ENCODE measurements around the gene ABCF2. TPM values are rescaled to one million over a fixed set of nuclear protein-coding genes. Genes with fewer than 3 reads are reported as not detected.

The ABCF2 gene
- total and polyA plus RNA-seq, 10 donors, result 9.2 to 30.0 (median 27.0) TPM

DNA sequence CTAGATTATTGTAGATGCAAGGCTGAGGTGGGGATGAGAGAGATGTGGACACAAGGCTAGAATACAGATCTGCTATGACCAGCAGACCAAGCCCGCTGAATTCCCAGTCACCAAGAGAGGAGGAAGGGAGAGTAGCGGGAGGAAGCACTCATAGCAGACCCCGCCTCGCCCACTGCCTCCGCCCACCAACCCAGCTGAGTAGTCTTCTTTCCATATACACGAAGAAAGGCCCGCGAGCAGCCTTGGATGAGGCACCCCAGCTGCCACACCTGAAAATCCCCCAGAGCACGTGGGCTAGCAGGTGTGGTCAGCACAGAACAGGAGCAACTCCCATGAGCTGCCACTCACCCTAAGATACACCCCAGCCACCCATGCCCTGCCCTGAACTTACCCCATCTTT, 8.8 kb downstream of the ABCF2 start:
- 89 to 95% (median 92%) methylated on average over 9 of the region's 9 CpGs for WGBS, 5 donors
- Histone ChIP-seq H3K27ac (no peak overlapping the region), H3K4me1 (no peaks in the 10 kb centered on the region), H3K9me3 (no peaks in the 10 kb centered on the region), H3K4me3 (no peak overlapping the region), H3K36me3 (peaks cover 10 to 100% (median 97%) of the 10 kb centered on the region in 6 donors), H3K27me3 (replicated peaks in 1 of 7) (no peaks in the 10 kb centered on the region)
- DNase-seq, result peak; percentile 36
- no peak for TF ChIP-seq POLR2A (IDR thresholded peaks at IDR 0.05)
- TF ChIP-seq, protein P1, sequence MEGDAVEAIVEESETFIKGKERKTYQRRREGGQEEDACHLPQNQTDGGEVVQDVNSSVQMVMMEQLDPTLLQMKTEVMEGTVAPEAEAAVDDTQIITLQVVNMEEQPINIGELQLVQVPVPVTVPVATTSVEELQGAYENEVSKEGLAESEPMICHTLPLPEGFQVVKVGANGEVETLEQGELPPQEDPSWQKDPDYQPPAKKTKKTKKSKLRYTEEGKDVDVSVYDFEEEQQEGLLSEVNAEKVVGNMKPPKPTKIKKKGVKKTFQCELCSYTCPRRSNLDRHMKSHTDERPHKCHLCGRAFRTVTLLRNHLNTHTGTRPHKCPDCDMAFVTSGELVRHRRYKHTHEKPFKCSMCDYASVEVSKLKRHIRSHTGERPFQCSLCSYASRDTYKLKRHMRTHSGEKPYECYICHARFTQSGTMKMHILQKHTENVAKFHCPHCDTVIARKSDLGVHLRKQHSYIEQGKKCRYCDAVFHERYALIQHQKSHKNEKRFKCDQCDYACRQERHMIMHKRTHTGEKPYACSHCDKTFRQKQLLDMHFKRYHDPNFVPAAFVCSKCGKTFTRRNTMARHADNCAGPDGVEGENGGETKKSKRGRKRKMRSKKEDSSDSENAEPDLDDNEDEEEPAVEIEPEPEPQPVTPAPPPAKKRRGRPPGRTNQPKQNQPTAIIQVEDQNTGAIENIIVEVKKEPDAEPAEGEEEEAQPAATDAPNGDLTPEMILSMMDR (IDR thresholded peaks at IDR 0.05 in 8 of 11, conservative IDR thresholded peaks at IDR 0.05 in 3 of 11), result no peak
- TF ChIP-seq POLR2AphosphoS5 (IDR thresholded peaks at IDR 0.05), result no peak
- intact Hi-C loops (cut with DNase I; ENCODE audit: low total_unique reads), result no loop called here

DNA sequence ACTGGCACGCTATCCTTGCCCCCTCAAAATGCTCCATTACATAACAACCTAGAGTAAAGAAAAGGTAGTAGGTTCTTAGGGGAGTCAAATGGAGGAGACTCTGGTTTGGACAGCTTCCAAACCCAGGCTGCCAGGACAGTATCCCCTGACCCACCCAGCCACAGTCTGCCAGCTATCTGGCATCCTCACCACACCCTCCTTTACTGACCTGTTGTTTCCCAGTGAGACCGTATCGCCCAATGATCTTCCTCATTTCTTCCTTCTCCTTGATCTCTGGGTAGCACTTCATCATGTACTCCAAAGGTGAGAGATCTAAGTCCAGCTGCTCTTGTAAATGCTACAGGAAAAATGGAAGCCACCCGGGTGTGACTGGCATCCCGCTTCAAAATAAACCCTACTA, 11.6 kb downstream of the ABCF2 start:
- no peaks in the 10 kb centered on the region for H3K4me1 ChIP-seq
- peaks cover 10 to 88% (median 80%) of the 10 kb centered on the region in 6 donors for H3K36me3 ChIP-seq
- TF ChIP-seq POLR2A (IDR thresholded peaks at IDR 0.05) (no peak), POLR2AphosphoS5 (IDR thresholded peaks at IDR 0.05) (no peak)
- TF ChIP-seq, protein P1 (IDR thresholded peaks at IDR 0.05 in 8 of 11, conservative IDR thresholded peaks at IDR 0.05 in 3 of 11), result no peak
- no peaks in the 10 kb centered on the region for H3K27me3 ChIP-seq (replicated peaks in 1 of 7)
- WGBS, 5 donors, result 90 to 97% (median 95%) methylated on average over 5 of the region's 5 CpGs
- no peak overlapping the region for H3K4me3 ChIP-seq
- H3K9me3 ChIP-seq, result no peaks in the 10 kb centered on the region
- H3K27ac ChIP-seq, result no peak overlapping the region
- DNase-seq, result peak; percentile 1
- intact Hi-C loops (cut with DNase I; ENCODE audit: low total_unique reads), result no loop called here

DNA sequence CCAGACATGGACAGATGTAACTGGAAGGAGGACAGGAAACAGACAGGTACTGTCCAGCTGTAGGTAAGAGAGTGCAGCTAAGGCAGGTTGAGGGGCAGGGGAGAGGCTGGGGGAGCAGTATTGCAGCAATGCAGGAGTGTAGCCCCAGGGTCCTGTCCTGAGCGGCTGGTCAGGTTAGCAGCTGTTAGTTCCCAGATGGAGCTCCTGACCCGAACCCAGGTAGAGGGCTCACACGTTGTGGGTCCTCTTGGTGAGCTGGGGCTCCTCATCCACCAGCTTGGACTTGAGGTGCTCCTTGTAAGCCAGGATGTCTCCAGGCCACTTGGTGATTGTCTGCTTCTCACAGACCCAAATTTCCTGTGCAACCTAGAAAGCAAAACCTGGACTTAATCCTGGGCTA, 13.2 kb downstream of the ABCF2 start:
- intact Hi-C loops (cut with DNase I; ENCODE audit: low total_unique reads), result no loop called here
- WGBS, 5 donors, result 85 to 94% (median 90%) methylated on average over 3 of the region's 3 CpGs
- TF ChIP-seq POLR2A (IDR thresholded peaks at IDR 0.05) (no peak), POLR2AphosphoS5 (IDR thresholded peaks at IDR 0.05) (no peak)
- TF ChIP-seq, protein P1 (IDR thresholded peaks at IDR 0.05 in 8 of 11, conservative IDR thresholded peaks at IDR 0.05 in 3 of 11), result no peak
- Histone ChIP-seq H3K4me1 (no peaks in the 10 kb centered on the region), H3K9me3 (no peaks in the 10 kb centered on the region), H3K36me3 (peaks cover 10 to 72% (median 65%) of the 10 kb centered on the region in 6 donors), H3K27ac (no peak overlapping the region), H3K27me3 (replicated peaks in 1 of 7) (no peaks in the 10 kb centered on the region), H3K4me3 (no peak overlapping the region)
- peak; percentile 54 for DNase-seq

DNA sequence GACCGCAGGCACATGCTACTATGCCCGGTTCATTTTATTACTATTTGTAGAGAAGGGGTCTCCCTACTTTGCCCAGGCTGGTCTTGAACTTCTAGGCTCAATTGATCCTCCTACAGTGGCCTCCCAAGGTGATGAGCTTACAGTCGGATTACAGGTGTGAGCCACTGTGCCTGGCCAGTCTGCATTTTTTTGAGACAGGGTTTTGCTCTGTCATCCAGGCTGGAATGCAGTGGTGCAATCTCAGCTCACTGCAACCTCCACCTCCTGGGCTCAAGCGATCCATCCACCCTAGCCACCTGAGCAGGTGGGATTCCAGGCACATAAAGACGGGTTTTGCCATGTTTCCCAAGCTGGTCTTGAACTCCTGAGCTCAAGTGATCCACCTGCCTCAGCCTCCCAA, 14.4 kb downstream of the ABCF2 start:
- no peak overlapping the region for H3K4me3 ChIP-seq
- peak; percentile 27 for DNase-seq
- H3K9me3 ChIP-seq, result no peaks in the 10 kb centered on the region
- peaks cover 0 to 2% (median 0%) of the 10 kb centered on the region in 6 donors for H3K4me1 ChIP-seq
- TF ChIP-seq, protein P1 (IDR thresholded peaks at IDR 0.05 in 8 of 11, conservative IDR thresholded peaks at IDR 0.05 in 3 of 11), result no peak
- intact Hi-C loops (cut with DNase I; ENCODE audit: low total_unique reads), result no loop called here
- no peak overlapping the region for H3K27ac ChIP-seq
- peaks cover 10 to 60% (median 53%) of the 10 kb centered on the region in 6 donors for H3K36me3 ChIP-seq
- WGBS, 5 donors, result 85 to 98% (median 92%) methylated on average over 3 to 5 of the region's 5 CpGs
- peaks cover 0 to 5% (median 0%) of the 10 kb centered on the region in 7 donors for H3K27me3 ChIP-seq (replicated peaks in 1 of 7)

Data from spleen (tissue), 11 donors.